Measurements from ENCODE around the gene PTK6. TPM values are rescaled to one million over a fixed set of nuclear protein-coding genes. Genes with fewer than 3 reads are reported as not detected.
"Not testable (repeated sequence)": the region's sequence is repeated elsewhere in the genome, so short reads cannot be mapped to it uniquely, and the experiment has no call there.

The PTK6 gene
- polyA plus RNA-seq, 5 donors: 0.43 to 0.82 (median 0.55) TPM

- DNase-seq: not testable (repeated sequence)
Measured at GRCh38 chr20:63479695-63480419, 57.3 kb downstream of the PTK6 start.

DNA sequence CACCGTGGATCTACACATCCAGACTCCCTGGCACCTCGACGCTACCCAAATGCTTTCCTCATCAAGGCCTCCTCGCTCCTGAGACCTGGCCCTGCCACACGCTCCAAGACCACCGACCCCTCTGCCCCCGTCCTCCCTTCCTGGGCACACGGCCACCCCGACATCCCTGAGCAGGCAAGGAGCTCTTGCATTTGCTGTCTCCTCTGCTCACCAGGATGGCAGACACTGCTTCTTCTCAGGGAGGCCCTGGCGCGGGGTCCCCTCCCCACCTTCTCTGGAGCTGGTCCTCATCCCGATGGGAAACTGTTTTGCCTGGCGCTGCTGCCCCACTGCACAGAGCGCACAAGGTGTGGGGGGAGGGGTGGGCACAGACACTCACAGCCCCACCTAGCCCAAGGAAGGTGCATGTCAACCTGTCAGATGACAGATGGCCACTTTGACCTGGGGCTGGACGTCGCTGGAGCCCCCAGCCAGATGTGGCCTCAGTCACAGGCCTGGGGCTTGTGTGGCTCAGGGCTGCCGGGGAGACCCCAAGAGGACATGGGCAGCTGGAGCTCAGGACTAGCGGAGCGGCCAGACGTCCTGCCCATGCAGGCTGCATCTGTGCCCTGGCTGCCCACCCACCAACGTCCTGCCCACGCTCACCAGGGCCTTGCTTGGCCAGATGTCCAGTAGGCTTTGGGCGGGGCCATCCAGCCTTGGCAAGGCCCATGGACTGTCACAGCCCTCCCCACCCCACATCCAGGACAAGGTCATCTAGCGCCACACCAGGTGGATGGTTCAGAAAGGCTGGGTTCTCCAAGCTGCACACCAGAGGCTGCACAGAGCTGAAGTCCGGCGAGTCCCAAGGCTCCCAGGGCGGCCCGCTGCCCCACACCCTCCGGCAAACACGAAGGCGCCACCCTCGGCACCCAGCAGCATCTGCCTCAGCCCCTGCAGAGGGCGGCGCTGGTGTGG, 58.6 kb downstream of the PTK6 start:
- DNase-seq: no peak

Other genes with a start within 250 kb of the PTK6 start
- gene COL20A1, start 244.2 kb downstream of the PTK6 start, polyA plus RNA-seq (ENCODE audit: insufficient read depth in 1 of 5, insufficient read length in 5 of 5, low replicate concordance in 1 of 5): under 1 TPM; 0.06 to 0.73 (median 0.31) TPM
- 1 to 10 TPM in 1 of 5 donors, under 1 TPM in 4; 0.24 to 2.5 (median 0.69) TPM for gene CHRNA4, start 176.0 kb downstream of the PTK6 start, polyA plus RNA-seq (ENCODE audit: insufficient read depth in 1 of 5, insufficient read length in 5 of 5, low replicate concordance in 1 of 5)
- 10 to 100 TPM in 4 of 5 donors, 1 to 10 TPM in 1; 7.9 to 25.2 (median 12.4) TPM for gene KCNQ2, start 64.7 kb downstream of the PTK6 start, polyA plus RNA-seq (ENCODE audit: insufficient read depth in 1 of 5, insufficient read length in 5 of 5, low replicate concordance in 1 of 5)
- gene EEF1A2, start 38.3 kb downstream of the PTK6 start, polyA plus RNA-seq (ENCODE audit: insufficient read depth in 1 of 5, insufficient read length in 5 of 5, low replicate concordance in 1 of 5): 10 to 100 TPM in 1 of 5 donors, under 1 TPM in 4; 0.36 to 38.6 (median 0.61) TPM
- 100 to 1,000 TPM; 140 to 601 (median 282) TPM for gene PPDPF, start 16.6 kb downstream of the PTK6 start, polyA plus RNA-seq (ENCODE audit: insufficient read depth in 1 of 5, insufficient read length in 5 of 5, low replicate concordance in 1 of 5)
- gene SRMS, start 10.4 kb upstream of the PTK6 start, polyA plus RNA-seq (ENCODE audit: insufficient read depth in 1 of 5, insufficient read length in 5 of 5, low replicate concordance in 1 of 5): under 1 TPM; 0.12 to 0.27 (median 0.15) TPM
- under 1 TPM; 0.66 to 0.91 (median 0.71) TPM for gene FNDC11, start 16.8 kb upstream of the PTK6 start, polyA plus RNA-seq (ENCODE audit: insufficient read depth in 1 of 5, insufficient read length in 5 of 5, low replicate concordance in 1 of 5)
- gene HELZ2, start 36.9 kb upstream of the PTK6 start, polyA plus RNA-seq (ENCODE audit: insufficient read depth in 1 of 5, insufficient read length in 5 of 5, low replicate concordance in 1 of 5): 10 to 100 TPM; 12.2 to 20.9 (median 14.4) TPM
- gene GMEB2, start 89.7 kb upstream of the PTK6 start, polyA plus RNA-seq (ENCODE audit: insufficient read depth in 1 of 5, insufficient read length in 5 of 5, low replicate concordance in 1 of 5): 10 to 100 TPM in 2 of 5 donors, 1 to 10 TPM in 3; 7.7 to 13.5 (median 9.9) TPM
- gene STMN3, start 116.0 kb upstream of the PTK6 start, polyA plus RNA-seq (ENCODE audit: insufficient read depth in 1 of 5, insufficient read length in 5 of 5, low replicate concordance in 1 of 5): 10 to 100 TPM; 25.4 to 56.9 (median 37.5) TPM
- gene RTEL1, start 120.9 kb upstream of the PTK6 start, polyA plus RNA-seq (ENCODE audit: insufficient read depth in 1 of 5, insufficient read length in 5 of 5, low replicate concordance in 1 of 5): 10 to 100 TPM; 18.9 to 23.2 (median 20.2) TPM
- gene TNFRSF6B, start 159.3 kb upstream of the PTK6 start, polyA plus RNA-seq (ENCODE audit: insufficient read depth in 1 of 5, insufficient read length in 5 of 5, low replicate concordance in 1 of 5): 1 to 10 TPM in 4 of 5 donors, under 1 TPM in 1; 0.98 to 3.3 (median 2.0) TPM
- gene ARFRP1, start 170.6 kb upstream of the PTK6 start, polyA plus RNA-seq (ENCODE audit: insufficient read depth in 1 of 5, insufficient read length in 5 of 5, low replicate concordance in 1 of 5): 10 to 100 TPM; 26.6 to 40.2 (median 34.3) TPM
- gene ZGPAT, start 170.7 kb upstream of the PTK6 start, polyA plus RNA-seq (ENCODE audit: insufficient read depth in 1 of 5, insufficient read length in 5 of 5, low replicate concordance in 1 of 5): 10 to 100 TPM; 13.1 to 27.1 (median 16.8) TPM
- gene LIME1, start 199.3 kb upstream of the PTK6 start, polyA plus RNA-seq (ENCODE audit: insufficient read depth in 1 of 5, insufficient read length in 5 of 5, low replicate concordance in 1 of 5): 1 to 10 TPM; 2.9 to 8.6 (median 5.6) TPM
- 100 to 1,000 TPM in 3 of 5 donors, 10 to 100 TPM in 2; 52.4 to 206 (median 102) TPM for gene SLC2A4RG, start 202.4 kb upstream of the PTK6 start, polyA plus RNA-seq (ENCODE audit: insufficient read depth in 1 of 5, insufficient read length in 5 of 5, low replicate concordance in 1 of 5)